GM18526 (cell line): ENCODE results near the gene ZNF654.
A peak's percentile ranks its signal among the peaks of the same experiment; 100 is the strongest.

Source experiments
- POLR2A ChIP-seq: IDR thresholded peaks from 3 replicates; pipeline ENCODE4 v1.6.1; 2011; ENCODE audit not compliant: insufficient read length; ENCODE audit errors: extremely low read depth

ZNF654 gene

DNA sequence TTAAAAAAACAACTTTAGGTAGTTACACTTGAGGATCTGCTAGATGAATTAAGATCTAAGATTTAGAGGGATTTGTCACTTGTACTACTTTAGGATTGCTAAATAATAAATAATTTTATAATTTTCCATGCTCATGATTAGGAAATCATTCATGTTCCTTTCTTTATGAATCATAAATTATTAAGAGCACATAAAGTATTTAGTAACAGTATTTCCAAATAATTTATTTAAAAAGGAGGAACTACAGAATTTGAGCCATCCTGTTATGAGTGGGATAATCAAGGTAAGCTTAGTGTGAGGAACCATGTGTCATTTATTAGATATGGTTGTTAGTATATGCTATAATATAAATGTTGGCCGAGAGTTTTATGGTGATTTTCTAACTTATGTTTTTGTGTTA lies 53.2 kb downstream of the ZNF654 start:
- TF ChIP-seq POLR2A, result no peak

DNA sequence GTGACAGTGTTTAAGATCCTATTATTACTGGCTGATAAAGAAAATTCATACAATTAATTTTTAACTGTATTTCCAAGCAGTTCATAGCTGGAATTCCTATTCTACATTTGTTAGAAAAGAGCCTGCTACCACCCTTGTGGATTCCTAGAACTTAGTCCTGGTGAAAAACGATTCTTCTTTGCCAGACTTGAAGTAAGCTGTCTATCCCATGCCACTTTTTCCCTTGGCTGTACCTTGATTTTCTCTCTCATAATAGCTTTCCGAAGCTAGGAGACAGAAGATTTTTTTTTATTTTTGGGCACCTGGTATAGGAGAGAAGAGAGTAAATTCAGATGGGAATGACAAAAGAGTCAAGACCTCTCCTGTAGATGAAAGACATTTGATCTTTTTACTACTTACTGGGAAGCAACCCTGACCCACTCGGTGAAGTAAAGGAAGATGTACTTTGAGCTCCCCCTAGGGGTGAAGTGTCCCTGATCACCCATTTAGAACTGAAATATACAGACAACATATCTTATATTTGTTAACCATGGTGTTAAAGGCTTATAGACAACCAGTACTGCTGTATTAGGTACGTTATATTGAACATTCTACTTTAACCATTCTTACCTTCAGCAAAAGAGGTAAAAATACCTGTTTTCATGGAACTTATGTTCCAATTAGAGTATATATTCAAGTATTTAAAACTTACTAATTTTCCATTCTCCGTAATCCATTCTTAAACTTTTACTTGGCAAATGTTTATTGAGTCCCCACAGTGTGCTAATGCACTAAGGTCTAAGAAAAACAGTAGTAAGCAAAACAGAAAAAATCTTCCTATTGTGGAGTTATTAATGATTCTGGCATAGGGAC lies 54.5 kb downstream of the ZNF654 start:
- TF ChIP-seq POLR2A, result no peak

DNA sequence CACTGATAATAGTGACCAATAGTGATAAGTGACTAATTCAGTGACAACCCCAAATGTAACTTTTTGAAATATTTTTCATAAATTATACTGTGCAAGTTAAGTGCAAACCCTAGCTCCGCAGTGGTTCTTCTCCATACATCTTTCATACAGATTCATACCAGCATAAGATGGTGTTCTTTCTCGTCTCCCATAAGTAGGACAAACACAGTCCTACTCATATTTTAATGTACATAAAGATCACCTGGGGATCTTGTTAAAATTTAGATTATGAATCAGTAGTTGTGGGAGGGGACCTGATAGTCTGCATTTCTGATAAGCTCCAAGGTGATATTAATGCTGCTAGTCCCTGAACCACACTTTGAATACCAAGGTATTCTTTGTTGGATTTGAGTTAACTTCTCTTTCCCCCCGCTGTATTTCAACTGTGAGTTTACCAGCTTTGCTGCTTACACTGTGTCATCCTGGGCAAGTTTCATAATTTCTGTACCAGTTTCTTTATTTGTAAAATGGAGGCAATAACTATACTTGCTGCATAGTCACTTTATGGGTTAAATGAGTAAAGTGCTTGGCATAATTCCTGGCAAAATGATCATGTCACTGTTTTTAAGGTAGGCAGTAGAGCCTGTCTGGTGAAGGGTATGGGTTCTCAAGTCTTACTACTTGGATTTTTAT lies 56.0 kb downstream of the ZNF654 start:
- no peak for TF ChIP-seq POLR2A

DNA sequence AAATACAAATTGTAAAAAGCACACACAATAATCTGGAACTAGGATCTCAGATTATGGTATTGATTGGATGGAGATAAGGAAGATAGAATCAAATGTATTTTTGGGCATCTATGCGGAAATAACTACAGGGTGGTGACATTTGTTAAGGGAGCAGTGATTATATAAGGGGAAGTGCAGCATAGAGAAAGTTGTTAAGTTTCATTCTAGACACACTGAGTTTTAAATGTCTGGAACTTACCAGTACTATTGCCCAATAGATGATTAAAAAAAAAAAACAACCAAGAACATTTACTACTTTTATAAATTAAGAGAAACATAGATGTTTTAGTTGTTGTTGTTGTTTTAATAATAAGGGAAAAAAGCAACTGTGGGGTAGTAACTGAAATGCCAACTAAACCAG lies 58.6 kb downstream of the ZNF654 start:
- TF ChIP-seq POLR2A, result no peak

DNA sequence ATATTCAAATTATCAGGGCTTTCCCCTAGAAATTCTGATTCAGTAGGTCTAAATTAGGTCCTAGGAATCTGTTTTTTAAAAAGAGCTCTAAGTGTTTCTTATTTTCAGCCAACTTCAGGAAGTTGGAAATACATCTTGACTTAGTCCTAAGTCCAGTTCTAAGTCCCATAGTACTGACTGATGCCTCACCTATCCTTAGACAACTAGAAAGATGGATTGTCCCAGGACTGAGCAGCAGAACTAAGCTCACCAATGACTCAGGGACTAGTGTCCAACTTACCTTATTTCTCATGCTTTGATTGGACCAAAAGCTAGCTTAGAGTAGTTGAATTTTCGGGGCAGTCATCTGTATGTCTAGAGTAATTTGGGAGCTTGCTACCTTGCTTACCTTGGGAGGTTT lies 64.5 kb downstream of the ZNF654 start:
- TF ChIP-seq POLR2A, result no peak

DNA sequence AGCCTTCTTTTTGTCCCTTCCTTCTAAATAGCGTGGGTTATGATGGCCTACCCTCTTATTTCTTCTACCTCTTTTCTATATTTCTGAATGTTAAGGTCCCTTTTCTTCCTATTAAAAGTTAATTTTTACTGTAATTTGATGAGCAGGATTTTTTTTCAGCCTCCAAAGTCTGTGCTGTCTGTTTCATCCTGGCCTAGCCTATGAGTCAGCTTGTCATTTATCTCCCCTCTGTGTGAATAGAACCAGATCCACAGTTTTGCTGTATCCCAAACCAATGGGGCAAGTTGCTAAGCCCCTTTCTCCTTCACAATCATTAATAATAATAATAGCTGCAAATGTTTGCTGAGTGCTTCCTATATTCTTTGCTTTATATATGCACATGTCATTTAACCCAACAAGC lies 72.6 kb downstream of the ZNF654 start:
- TF ChIP-seq POLR2A, result no peak

DNA sequence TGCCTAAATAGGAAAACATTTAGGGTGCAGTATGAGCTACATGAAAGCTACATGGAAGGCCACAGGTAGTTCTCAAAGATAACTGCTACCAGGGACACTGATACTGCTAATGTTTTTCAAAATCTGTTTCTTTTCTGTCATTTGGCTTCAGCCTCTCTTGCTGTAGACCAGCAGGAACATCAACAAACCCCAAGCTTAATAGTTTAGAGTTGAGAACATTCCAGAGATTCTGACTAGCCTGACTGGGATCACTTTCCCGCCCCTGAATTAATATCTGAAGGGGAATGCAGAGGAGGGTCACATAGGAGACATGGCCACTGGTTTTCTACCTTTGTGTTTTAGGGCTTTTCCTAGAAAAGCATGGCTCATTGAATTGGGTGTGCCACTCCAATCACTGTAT lies 73.8 kb downstream of the ZNF654 start:
- no peak for TF ChIP-seq POLR2A

DNA sequence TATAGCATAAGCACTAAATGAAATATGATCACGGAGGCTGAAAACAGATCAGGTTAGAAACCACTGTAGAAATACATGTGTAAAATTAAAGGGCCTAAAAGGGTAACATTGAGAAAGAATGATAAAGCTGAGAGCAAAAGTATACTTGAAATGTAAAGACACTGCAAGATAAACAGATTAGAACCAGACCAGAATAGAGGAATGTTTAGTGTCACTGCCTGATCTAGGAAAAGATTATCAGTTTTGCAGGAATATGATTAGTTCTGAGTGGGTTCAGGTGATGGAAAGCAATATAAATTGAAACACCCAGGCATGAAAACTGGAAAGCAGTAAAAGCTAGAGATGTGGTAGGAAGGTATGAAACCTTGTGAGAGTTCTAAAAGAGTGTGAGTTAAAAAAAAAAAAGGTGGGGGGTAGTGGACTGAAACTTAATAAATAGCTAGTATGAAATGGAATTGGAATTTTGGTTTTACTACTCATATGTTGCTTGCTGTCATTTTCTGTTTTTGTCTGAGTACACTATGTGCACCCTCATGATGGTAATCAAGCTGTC lies 74.7 kb downstream of the ZNF654 start:
- TF ChIP-seq POLR2A, result no peak

DNA sequence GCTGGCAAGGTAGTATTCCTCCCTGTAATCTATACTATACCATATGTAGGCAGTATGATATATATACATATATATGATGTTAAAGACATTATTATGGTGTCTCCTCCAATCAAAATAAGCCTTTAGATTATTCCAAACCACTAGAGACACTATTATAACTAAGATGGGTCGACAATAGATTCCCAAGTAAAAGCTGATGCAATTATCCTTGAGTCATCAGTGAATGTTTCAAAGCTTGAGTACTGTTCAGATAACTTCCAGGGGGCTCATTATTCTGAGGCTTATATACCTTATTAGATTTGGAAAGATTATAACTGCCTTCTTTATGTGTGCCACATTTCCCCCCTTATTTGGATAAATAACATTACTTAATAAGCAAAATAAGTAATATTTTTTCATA lies 78.8 kb downstream of the ZNF654 start:
- TF ChIP-seq POLR2A, result no peak

DNA sequence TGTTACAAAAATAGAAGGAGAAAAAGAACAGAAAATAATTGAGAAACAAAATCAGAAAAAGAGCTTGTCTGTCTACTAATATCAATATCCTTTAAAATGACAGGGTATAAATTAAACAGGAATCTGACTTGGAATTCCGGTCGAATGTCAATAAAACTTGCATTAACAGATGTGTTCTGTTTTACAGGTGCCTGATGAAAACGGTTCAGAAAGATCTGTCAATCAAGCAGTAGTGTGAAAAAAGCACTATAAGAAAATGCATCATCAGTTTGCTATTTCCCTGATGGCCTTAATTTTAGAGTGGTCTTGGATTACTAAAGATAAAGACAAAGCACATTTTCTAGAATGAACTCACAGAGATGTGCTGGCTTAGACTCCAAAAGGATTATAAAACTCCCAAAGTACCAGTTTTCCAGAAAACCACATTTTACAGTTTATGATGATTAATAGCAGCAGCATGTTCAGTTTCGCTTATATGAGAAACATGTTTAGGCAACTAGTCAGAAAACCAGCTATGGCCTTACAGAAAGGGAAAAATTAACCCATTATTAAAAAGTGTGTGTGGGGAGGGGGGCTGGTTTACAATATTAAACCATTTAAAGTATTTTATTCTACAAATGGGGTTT lies 82.5 kb downstream of the ZNF654 start:
- TF ChIP-seq POLR2A, result no peak

DNA sequence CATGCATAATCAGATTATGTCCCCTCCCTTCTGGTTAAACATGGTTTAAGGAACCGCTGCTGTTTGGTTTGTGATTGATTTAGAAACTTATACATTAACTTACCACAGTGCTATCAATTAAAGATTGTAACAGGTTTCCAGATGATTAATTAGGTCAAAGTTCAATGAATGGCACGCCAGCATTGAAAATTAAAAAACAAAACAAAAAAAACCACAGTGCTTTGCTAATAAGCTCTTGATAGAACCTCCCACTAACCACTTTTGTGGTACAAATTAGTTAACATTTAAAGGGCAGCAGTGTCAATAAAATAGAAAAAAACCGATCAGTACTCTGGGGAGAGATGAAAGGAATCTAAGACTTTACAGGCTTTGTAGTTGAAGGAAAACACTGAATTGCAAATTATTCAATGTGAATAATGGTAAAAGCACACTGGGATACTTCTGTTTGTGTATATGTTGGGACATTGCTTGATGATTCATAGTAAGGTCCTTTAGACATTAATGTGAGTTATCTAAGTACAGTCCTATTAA lies 83.1 kb downstream of the ZNF654 start:
- TF ChIP-seq POLR2A, result no peak

DNA sequence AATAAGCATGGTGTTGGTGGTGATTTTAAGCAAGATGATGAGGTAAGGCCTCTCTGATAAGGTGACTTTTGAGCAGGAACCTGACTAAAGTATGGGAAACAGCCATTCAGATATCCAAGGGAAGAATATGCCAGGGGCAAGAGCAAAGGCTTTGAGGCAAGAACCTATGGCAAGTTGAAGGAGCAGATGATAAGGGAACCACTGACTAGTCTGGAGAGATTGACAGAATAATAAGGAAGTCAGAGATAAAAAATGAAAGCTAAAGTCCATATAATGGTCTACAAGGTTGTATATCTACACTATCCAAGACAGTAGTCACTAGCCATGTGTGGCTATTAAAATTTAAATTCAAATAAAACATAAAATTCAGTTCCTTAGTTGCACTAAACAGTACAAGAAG lies 88.2 kb downstream of the ZNF654 start:
- no peak for TF ChIP-seq POLR2A

DNA sequence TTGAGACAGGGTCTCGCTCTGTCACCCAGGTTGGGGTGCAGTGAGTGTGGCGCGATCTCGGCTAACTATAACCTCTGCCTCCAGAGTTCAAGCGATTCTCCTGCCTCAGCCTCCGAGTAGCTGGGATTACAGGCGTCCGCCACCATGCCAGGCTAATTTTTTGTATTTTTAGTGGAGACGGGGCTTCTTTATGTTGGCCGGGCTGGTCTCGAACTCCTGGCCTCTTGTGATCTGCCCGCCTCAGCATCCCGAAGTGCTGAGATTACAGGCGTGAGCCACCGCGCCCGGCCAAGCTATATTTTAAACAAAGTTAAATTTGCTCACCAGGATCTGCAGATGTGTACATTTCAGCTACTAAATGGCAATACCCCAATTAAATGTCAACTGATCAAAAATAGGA lies 89.6 kb downstream of the ZNF654 start:
- TF ChIP-seq POLR2A, result no peak

DNA sequence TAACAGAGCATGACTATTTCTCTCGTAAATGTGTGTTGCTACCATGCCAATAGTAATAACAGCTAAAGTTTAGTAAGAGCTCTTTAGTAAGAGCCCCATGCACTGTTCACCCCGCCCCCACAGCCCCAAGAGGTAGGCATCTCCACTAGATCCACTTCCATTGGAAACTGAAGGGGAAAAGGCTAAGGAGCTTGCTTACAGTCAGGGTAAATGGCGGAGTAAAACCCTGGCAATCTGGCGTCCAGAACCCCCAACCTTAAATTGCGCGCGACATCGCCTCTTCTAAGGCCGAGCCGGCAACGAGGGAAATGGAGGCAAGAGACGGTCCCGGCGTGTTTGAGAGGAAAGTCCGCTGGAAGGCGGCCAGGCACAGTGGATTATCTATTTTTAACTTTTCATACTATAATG lies 90.0 kb downstream of the ZNF654 start:
- TF ChIP-seq POLR2A, result no peak

DNA sequence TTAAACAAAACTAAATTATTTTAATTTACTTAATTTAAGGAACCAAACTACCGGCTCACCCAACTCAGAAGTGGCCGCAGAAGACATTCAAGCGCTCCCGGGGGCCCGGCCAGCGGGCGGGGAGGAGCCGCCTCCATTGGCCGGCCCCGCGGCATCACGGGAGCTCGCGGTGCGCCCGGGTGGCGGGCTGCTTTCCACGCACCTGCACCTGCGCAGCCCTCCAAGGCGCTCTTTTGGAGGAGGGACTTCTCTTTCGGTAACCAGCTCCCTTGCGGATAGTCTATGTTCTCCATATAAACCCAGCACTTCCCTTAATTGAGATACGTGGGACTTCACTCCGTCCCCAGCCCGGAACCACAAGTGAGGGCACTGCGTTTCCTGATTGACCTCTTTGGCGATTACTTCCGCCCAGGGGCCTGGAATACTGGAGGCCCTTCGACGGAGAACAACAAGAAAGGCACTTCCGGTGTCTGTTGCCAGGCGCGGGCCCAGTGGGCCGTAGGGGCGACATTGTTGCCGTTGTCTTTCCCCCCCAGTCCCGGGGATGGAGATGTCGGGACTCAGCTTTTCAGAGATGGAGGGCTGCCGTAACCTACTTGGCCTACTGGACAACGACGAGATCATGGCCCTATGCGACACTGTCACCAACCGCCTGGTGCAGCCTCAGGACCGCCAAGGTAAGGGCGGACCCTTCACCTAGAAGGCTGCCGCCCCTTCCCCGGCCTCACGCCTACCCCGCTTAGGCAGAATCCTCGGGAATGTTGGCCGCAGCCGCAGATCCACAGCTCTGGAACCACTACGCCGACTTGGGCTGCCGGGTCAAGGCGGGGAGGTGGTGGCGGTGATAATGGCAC lies 90.7 kb downstream of the ZNF654 start, which contains the start of gene C3orf38:
Gene C3orf38, plus strand, starts transcription at position 451 of the 854 bp plus-strand sequence. Its CDS starts 94 bp downstream, at position 545.
- peak; percentile 62 for TF ChIP-seq POLR2A

DNA sequence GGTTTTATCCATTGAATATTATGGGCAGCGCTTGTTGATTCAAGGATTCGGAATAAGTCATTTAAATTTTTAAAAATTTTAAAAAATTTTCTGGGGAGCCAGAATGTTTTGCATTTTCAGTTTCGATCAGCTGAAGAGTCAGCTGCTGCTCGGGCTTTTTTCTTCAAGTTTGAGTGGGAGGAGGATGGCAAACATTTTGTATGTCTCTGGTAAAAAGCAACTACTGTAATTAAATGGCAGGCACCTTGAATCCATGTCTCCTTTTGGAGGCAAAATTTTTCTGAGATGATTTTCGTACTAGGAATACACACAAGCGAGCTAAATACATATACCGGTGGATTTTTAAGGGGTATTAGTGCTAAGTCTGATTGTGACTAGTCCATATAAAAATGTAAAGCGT lies 91.3 kb downstream of the ZNF654 start:
- TF ChIP-seq POLR2A, result no peak
